ENCODE data around the gene RAPGEF4. TPM values are rescaled to one million over a fixed set of nuclear protein-coding genes. Genes with fewer than 3 reads are reported as not detected.

The RAPGEF4 gene
- total RNA-seq, 1 experiment from 2014 or later: 2.4 TPM

DNA sequence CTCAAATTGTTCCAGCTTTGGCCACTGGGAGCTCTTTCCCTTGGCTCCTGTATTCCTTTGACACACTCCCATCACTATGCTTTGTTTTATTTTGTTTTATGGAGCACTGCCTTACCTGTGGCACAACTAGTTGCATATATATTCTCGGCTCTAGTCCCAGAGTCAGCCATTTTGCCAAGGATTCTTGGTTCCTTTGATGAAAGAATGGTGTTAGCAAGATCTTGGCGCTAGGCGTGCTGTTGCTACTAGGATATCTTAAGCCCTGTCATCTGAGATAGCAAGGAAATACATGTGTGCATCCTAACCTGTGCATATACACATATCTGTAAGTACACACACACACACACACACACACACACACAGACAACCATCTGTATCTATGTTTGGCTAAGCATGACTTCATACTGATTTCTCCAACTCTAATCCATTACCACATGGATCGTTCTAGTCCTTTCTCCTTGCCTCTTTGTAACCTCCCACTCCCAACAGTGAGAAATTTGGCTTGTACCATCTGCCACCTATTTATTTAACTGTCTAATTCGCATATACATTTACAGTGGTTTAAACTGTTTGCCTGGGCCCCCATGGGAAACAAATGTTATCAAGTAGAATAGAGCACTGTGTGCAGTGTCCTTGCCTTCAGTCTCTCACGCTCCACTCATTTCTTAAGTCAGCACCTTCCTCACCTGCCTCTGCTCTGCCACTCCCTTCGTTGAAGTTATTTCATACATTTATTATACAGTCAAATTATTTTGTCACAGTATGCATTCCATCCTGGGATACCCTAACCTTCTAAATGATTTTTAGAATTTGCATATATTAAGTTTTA is 202.5 kb downstream of the RAPGEF4 start:
- DNase-seq (ENCODE audit: low read depth): no peak

- peak; percentile 32 for DNase-seq (ENCODE audit: low read depth)
These were observed 203.2 kb downstream of the RAPGEF4 start for GRCh38 chr2:172938713-172939375.

- DNase-seq (ENCODE audit: low read depth): no peak
These were observed 207.9 kb downstream of the RAPGEF4 start for GRCh38 chr2:172943539-172943938.

DNA sequence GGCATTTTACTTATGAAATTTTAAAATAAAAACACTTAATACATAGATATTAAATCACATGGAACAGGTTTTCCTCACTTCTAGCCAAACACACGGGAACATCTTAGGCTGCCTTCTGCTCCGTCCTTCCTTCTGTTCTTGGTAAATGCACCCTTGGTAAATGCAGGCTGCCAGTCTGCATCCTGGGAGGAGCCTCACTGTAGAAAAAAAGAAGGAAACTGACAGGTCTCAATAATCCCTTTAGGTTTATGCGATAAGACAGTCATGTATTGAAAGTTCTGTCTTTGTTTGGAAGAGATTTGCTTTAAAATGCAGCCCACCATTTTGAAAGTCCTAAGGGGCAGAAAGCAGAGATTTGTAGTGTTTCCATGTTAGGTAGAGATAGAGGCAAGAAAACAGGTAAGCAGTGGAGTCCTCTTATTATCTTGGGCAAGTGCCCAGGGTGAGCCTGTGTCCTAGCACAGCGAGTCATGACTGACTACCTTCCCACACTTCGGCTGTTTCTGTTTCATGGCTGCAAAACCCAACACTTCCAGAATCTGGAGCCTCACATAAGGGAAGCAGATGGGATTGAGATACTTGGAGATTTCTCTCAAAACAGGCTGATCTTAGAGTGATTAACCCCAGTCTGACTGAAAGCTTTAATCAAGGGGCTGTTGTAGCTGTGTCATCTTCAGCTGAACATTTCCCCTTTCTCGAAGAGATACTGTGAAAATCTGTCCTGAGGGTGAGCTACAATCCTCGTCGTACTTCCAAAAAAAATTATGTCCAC is 208.6 kb downstream of the RAPGEF4 start:
- peak; percentile 58 for DNase-seq (ENCODE audit: low read depth)

- no peak for DNase-seq (ENCODE audit: low read depth)
These were observed 209.3 kb downstream of the RAPGEF4 start for GRCh38 chr2:172944794-172945509.

- no peak for DNase-seq (ENCODE audit: low read depth)
These were observed 209.8 kb downstream of the RAPGEF4 start for GRCh38 chr2:172945510-172945850.

GRCh38 chr2:172947461-172948153 is 212.0 kb downstream of the RAPGEF4 start:
- peak; percentile 23 for DNase-seq (ENCODE audit: low read depth)

DNA sequence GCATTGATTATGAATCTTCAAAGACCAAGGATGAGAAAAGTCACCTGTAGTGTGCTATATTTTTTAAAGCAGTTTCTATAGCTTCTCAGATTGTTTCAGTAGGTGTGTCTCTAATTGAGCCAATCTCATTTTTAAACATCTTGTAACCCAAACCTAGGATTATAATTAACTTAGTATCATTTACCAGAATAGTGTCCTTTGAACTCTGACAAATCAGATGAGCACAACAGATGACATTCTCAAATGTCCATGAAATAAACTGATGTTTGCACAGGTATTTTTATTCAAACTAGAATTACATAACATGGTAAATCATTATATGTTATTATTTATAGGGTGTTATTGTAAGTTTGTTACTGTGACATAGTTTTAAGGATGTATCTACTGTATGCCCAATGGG is 213.9 kb downstream of the RAPGEF4 start:
- DNase-seq (ENCODE audit: low read depth): no peak

GRCh38 chr2:172950565-172950964 is 214.9 kb downstream of the RAPGEF4 start:
- no peak for DNase-seq (ENCODE audit: low read depth)

GRCh38 chr2:172951554-172951953 is 215.9 kb downstream of the RAPGEF4 start:
- DNase-seq (ENCODE audit: low read depth): peak; percentile 29

- DNase-seq (ENCODE audit: low read depth): no peak
These were observed 217.8 kb downstream of the RAPGEF4 start for GRCh38 chr2:172953411-172953810.

DNA sequence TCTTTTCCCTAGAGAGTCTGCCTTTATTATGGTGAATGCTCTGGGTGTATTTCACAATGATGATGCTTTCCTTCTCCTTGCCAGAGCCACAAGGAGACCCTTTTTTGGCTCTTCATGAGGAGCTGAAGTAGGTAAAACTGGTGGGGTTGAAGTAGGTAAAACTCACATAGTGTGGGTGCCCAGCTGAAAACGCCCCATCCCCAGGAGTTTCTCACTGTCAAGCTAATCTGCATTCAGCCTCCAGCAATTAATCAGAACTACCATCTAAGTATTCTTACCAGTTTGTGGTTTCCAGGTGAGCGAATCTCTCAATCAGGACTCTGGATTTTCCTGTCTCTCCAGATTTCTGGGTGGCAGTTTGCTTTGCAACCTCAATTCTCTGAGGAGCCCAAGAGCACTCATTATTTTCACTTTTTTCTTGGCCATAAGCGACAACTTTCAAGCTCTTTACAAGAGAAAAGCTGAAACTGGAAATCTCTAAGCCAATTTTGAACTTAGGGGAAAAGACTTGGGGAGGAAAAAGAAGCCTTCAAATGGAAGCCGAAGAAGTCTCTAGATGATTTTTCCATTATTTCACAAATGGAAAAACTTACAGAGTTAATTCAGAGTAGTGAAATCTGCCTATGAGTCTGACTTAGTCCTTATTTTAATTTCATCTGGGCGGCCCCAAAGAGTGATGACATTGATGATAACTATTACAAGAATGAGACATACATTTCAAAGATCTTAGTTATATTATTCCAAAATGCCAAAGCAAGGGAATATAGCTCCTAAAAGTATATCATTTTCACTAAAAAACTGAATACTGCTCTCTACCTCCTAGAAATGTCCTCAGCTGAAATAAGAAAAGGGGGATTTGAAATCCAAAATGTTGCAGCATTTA is 218.6 kb downstream of the RAPGEF4 start:
- no peak for DNase-seq (ENCODE audit: low read depth)

GRCh38 chr2:172955587-172955986 is 219.9 kb downstream of the RAPGEF4 start:
- no peak for DNase-seq (ENCODE audit: low read depth)

DNA sequence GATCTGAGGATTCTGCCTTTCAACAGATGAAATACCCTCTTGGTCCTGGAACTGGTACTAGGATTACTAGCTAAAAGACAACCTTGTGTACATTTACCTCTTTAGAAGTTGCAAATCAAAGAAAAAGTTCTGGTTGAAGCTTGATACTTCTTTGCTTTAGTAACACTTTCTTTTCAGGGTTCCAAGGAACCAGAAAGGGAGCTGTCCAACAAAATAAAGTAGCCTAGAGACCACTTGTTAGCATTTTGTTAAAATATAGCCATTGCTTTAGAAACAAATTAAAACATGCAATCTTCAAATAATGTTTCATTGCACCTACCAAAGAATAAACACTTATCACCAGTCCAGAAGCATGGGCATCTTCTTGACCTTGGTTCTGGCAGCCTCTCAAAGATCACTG is 222.1 kb downstream of the RAPGEF4 start:
- DNase-seq (ENCODE audit: low read depth): no peak

DNA sequence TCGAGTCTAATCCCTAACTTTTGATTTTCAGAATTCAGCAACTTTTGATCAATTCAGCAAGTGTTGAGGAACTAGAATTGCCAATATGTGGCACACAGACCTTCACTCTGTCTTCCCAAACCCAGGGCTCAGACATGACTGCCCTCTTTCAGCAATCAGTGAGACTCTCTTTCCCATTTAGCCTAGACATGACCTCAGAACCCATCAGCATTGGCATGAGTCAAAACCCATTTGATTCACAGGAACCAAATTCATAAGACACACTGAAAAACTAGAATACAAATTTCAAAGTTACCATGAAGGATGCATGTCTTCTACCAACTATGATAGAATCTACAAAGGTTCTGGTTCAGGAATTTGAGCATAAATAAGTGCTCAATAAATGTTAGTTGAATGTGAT is 226.4 kb downstream of the RAPGEF4 start:
- DNase-seq (ENCODE audit: low read depth): no peak

DNA sequence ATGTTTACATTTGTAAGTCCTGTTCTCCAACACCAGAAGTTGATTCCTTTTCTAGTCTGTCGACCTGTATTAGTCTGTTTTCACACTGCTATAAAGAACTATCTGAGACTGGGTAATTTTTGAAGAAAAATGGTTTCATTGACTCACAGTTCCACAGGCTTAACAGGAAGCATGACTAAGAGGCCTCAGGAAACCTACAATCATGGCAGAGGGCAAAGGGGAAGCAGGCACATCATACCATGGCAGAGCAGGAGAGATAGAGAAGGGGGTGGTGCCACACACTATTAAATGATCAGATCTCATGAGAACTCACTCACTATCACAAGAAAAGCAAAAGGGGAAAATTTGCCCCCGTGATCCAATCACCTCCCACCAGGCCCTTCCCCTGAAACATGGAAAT is 227.2 kb downstream of the RAPGEF4 start:
- DNase-seq (ENCODE audit: low read depth): peak; percentile 87

- DNase-seq (ENCODE audit: low read depth): peak; percentile 65
These were observed 229.0 kb downstream of the RAPGEF4 start for GRCh38 chr2:172964511-172965139.

GRCh38 chr2:172965433-172966212 is 230.0 kb downstream of the RAPGEF4 start:
- DNase-seq (ENCODE audit: low read depth): no peak

Measured in RPMI7951 (cell line).